HL-60 (cell line): ENCODE results near the gene WDFY2.

Source experiments
- DNase-seq, 2 experiments: peaks; one replicate each; pipeline ENCODE4 v3.0.0-alpha.2; 2010 to 2020; ENCODE audit warnings: low read depth in 1 of 2, low spot score in 1 of 2
- H3K27ac ChIP-seq: fragments of 250-450 bp; sonication (Bioruptor Pico); replicated peaks from 2 replicates; pipeline ENCODE4 v1.5.1; 2020; ENCODE audit warnings: mild to moderate bottlenecking, moderate library complexity
- H3K27me3 ChIP-seq: fragments of 250-450 bp; sonication (Bioruptor Pico); 2 replicates; pipeline ENCODE4 v1.5.1; 2021; ENCODE audit warnings: mild to moderate bottlenecking, moderate library complexity; ENCODE audit not compliant: insufficient read depth, poor library complexity, severe bottlenecking
- H3K4me3 ChIP-seq: replicated peaks from 2 replicates; pipeline ENCODE4 v1.5.1; 2011; ENCODE audit warnings: mild to moderate bottlenecking, control low read depth, low read length; ENCODE audit not compliant: insufficient read depth
- CTCF ChIP-seq: IDR thresholded peaks from one replicate; pipeline ENCODE4 v1.5.1; 2011; ENCODE audit warnings: low read length, control low read depth, inconsistent platforms; ENCODE audit not compliant: insufficient read depth
- GABPA ChIP-seq: IDR thresholded peaks from 2 replicates; pipeline ENCODE4 v1.6.1; 2012; ENCODE audit warnings: low read depth
- POLR2AphosphoS5 ChIP-seq: IDR thresholded peaks from 2 replicates; pipeline ENCODE4 v1.6.1; 2012; ENCODE audit warnings: low read depth
- REST ChIP-seq: IDR thresholded peaks from 2 replicates; pipeline ENCODE4 v1.6.1; 2012; ENCODE audit warnings: low read depth; ENCODE audit not compliant: insufficient replicate concordance
- SPI1 ChIP-seq: IDR thresholded peaks from 2 replicates; pipeline ENCODE4 v1.6.1; 2012; ENCODE audit warnings: low read depth, mild to moderate bottlenecking, borderline replicate concordance

Gene WDFY2

GRCh38 chr13:51659276-51660127, 75.2 kb downstream of the WDFY2 start:
- Histone ChIP-seq H3K27ac (no peak overlapping the region), H3K4me3 (no peak overlapping the region), H3K27me3 (no peaks in the 10 kb centered on the region)
- TF ChIP-seq GABPA (no peak), REST (no peak), POLR2AphosphoS5 (no peak), SPI1 (no peak), CTCF (no peak)
- no peak for DNase-seq

DNA sequence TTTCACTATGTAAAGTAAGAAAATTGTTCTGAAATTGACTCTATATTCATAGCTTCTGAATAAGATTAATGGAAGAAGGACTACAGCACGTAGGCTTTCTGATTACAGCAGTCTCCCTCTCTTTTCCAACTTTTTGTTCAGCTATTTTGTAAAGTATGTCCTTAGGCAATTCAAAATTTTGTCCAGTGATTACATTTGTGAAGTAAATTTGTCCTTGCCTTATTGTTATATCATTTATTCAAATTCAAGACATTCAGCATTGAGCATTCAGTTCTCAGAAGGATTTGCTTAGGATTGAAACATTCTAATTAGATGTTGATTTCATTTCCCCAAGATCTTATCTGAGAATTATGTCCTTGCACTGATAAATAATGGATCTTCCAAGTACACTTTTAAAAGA, 76.6 kb downstream of the WDFY2 start:
- no peak overlapping the region for H3K4me3 ChIP-seq
- no peak overlapping the region for H3K27ac ChIP-seq
- H3K27me3 ChIP-seq, result no peaks in the 10 kb centered on the region
- no peak for TF ChIP-seq POLR2AphosphoS5
- TF ChIP-seq REST, result no peak
- no peak for TF ChIP-seq SPI1
- TF ChIP-seq CTCF, result no peak
- TF ChIP-seq GABPA, result no peak
- no peak for DNase-seq

DNA sequence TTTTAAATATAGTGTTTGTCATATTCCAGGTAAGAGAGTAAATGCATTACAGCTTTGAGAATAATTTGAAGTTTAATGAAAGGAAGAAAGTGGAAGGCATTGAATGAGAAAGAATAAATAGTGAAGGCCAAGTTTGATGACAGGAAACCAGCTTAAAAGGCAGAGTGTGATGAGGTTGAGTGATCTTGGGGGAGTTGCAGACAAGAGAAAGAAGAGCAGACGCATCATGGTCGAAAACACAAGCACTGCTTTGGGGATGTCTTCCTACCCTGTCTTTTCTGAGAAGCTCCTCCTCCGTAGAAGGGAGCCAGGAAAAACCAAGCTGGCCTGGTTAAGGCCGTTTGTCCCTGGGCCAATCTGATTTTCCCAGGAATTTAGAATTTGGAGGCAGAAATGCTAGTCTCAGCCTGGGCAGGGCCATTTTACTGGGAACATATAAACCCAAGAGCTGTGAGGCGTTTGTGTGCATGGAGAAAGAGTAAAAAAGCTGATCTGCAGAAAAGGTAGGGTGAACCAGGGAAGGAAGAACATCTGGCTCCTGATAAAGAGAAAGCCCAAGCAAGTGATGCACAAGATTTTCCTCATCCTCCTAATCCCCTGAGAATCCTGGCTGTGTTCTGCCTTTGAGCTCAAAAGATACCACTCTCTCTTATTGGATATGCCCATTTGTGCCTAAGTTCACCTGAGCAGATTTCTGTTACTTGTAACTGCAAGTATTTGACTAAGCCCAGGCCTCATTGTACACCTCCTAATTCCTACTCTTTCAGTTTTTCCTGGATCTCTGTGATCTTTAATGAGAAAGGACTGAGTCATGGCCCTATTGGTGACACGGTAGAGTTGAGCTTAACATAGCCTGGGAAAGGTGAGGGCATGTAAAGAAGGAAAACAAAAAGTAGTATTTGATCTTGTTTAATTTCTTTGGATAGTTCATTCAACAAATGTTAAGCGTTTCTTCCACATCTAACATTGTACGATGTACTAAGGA, 80.0 kb downstream of the WDFY2 start:
- DNase-seq, result no peak
- Histone ChIP-seq H3K27me3 (no peaks in the 10 kb centered on the region), H3K4me3 (no peak overlapping the region), H3K27ac (no peak overlapping the region)
- TF ChIP-seq REST (no peak), POLR2AphosphoS5 (no peak)
